Stimulated activated CD4-positive, alpha-beta T cell treated with anti-CD3 and anti-CD28 coated beads, Interleukin-4, amount 100 ng/mL, for 24 hours (primary cell): ENCODE results near the gene CUX1.
"Not testable (repeated sequence)": the region's sequence is repeated elsewhere in the genome, so short reads cannot be mapped to it uniquely, and the experiment has no call there.

Experiments
- DNase-seq: peaks from one replicate; pipeline ENCODE4 v3.0.0-alpha.2; 2020

CUX1 gene

DNA sequence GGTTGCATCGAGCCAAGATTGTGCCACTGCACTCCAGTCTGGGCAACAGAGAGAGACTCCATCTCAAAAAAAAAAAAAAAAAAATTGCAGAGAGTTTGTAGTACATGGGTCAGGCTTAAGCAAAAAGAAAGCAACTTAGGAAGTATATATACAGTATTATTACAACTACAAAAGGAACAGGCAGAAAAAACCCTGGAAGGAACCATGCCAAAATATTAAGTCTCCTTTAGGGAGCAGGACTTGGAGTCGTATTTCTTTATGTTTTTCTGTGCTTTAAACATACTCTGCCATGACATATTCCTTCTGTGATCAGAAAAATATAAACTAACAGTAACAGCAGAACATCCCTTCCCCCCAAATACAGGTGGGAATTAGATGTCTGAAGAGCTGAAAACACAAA, 144.4 kb downstream of the CUX1 start:
- no peak for DNase-seq

GRCh38 chr7:101963693-101964092, 146.3 kb downstream of the CUX1 start:
- no peak for DNase-seq

DNA sequence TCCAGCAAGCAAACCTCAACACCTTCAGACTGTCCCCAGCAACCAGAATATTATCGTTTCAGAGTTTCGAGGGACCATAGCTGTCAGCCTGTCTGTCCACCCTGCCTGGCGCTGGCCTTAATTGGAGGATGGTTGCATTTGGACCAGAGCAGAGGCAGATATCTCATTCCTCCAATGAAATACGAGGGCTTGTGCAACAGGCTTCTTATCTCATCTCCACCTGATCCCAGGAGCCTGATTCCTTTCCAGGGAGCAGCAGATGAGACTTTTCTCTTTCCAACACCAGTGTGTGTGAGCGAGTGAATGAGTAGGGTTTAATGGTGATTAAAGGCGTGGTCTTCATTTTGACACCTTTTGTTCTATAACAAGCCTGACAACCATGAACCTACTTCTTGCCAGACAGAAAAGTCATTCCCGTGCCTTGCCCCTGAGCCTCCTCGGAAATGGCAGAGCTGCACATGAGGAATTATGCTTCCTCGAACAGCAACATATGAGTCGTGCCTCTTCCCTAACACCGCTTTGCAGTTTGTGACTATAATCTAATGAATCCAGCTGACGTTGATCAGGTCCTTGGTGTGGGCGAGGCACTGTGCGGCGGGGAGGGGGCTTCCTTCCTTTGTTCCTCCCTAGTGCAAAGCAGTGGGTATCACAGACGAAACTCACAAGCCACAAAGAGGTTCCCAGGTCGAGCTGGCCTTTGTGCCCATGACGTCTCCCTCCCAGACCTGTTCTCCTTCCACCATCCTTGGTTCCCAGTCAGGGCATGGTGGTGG, 147.4 kb downstream of the CUX1 start:
- DNase-seq = no peak

GRCh38 chr7:101968720-101969466, 151.5 kb downstream of the CUX1 start:
- DNase-seq = no peak

DNA sequence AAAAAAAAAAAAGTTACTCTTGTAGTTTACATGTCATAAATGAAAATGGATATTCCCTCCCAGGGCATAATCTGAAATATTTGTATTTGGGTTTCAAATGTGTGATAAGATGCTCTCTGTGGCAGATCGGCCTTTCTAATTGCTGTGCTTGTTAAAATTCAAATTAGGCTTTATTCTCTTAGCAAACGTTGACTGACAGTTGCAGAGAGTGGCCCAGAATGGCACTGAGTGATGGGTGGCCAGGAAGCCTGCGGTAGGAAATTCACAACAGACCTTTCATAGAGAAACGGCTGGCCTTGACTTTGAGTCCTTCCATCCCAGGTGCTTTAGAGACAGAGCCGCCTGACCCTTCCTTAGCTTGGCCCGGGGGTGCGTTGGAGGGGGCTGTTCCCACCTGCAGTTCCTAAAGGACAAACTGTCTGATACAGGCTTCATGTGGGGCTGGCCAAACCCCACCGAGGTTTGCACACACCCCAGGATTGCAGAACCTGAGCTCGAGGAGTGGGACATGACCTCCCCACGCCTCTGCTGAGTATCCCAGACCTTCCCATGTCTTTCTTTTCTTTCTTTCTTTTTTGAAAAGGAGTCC, 152.7 kb downstream of the CUX1 start:
- DNase-seq = no peak

GRCh38 chr7:101970801-101971200, 153.4 kb downstream of the CUX1 start:
- DNase-seq = no peak

- DNase-seq = no peak
These were observed 154.0 kb downstream of the CUX1 start for GRCh38 chr7:101971457-101971856.

GRCh38 chr7:101972627-101973026, 155.2 kb downstream of the CUX1 start:
- DNase-seq = no peak

DNA sequence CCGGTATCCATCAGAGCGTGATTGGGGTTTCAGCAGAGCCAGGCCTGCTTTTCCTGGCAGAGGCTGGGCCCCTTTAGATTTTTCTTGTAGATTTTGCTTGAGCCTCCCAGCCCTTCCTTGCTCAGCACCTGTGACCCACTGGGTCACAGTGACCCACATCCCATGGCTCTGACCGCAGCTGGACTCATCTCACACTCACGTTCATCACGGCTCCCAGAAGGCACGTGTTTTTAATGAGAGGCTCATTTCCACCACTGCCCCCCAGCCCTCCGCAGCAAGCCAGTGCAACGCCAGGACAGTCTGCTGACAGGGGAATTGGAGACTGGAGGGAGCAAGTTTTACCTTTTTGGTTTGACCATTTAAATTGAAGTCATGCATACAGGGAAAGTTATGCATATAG, 155.7 kb downstream of the CUX1 start:
- no peak for DNase-seq

DNA sequence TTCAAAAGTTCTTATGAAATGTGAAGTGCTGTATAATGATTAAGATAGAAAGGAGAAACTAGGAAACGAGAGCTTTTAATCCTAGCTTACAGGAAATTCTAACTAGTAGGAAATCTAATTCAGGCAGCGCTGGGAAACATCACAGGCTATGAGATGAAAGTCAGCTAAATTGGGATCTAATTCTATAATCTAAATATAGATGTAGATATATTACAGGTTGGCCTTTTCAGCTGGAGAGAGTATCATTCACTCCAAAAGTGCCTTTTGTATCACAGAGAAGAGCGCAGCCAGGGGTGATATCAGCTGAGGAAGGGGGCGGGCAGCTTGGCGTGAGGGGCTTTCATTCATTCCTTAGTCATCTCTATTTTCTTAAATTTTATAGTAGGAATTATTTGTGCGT, 157.0 kb downstream of the CUX1 start:
- no peak for DNase-seq

DNA sequence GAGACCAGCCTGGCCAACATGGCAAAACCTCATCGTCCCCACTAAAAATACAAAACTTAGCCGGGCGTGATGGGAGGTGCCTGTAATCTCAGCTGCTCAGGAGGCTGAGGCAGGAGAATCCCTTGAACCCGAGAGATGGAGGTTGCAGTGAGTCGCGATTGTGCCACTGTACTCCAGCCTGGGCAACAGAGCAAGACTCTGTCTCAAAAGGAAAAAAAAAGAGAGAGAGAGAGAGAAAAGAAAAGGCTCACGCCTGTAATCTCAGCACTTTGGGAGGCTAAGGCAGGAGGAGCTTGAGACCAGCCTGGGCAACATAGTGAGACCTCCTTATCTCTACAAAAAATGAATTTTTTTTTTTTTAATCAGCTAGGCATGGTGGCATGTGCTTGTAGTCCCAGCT, 157.6 kb downstream of the CUX1 start:
- no peak for DNase-seq

GRCh38 chr7:101976411-101976810, 159.0 kb downstream of the CUX1 start:
- no peak for DNase-seq

GRCh38 chr7:101977249-101977648, 159.8 kb downstream of the CUX1 start:
- no peak for DNase-seq

GRCh38 chr7:101978683-101979082, 161.3 kb downstream of the CUX1 start:
- DNase-seq = no peak

GRCh38 chr7:101983147-101983811, 165.9 kb downstream of the CUX1 start:
- no peak for DNase-seq

DNA sequence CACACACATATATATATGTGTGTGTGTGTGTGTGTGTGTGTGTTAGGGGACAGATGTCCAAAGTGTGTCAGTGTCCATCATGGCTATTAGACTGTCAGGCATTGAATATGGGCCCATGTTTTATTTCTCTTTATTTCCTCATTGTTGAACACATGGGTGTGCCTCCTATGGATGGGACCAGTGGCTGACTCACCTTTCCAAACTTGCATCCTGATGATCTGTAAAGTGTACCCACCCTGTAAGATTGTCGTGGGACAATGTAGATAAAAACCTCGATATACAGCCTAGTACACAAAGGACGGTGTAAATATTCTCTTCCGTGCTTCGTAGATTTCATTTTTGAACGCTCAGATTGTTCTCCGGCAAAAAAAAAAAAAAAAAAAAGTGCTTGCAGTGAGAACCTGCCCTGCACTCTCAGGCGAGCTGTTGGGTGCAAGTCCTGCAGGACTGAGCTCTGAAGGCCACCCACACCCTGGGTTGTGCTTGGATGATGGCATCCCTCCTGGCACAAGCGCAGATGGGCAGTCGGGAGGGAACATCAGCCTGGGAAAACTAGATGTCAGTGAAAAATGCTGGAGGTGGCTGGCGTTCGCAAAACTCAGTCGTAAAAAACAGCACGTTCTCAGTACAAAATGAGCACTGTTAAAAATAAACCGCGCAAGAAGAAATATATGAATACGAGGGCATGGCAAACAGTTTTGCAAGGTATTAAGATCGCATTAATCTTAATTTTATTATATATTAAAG, 166.9 kb downstream of the CUX1 start:
- DNase-seq = no peak

DNA sequence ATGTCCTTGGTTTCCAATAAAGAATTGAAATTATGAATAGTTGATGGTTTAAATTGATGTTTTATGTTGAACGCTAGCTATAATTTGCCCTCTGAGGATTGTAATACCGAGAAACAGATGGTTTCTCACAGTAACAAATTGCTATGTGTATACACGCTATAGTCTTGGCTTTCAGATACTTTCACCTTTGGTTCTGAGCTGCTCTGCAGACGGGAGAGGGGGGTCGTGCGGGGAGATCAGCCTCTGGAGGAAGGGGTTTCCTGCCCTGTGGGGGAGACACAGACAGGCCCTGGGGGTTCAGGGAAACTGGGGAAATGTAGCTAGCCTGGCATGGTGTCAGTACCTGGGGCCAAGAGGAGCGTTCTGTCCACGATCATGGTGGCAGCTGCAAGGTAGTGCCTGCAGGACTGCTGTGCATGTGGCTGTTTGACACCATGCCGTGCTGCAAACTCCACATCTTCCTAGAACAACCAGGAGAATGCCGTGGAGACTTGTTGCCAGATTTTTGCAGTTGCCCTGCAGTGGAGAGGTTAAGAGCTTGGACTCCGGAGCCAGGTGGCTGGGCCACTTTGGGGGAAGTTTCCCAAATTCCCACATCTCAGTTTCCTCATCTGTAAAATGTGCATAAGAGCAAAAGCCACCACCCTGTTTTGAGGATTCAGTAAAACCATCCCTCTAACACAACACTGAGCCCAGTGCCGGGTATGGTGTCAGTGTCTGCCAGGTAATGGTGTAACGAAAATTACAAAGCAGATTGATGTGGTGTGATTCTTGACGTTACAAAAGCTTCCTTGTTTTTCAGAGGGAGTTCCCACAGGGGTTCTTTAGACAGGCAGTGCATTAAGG, 167.9 kb downstream of the CUX1 start:
- DNase-seq = no peak

- DNase-seq = no peak
These were observed 168.7 kb downstream of the CUX1 start for GRCh38 chr7:101985903-101986734.

DNA sequence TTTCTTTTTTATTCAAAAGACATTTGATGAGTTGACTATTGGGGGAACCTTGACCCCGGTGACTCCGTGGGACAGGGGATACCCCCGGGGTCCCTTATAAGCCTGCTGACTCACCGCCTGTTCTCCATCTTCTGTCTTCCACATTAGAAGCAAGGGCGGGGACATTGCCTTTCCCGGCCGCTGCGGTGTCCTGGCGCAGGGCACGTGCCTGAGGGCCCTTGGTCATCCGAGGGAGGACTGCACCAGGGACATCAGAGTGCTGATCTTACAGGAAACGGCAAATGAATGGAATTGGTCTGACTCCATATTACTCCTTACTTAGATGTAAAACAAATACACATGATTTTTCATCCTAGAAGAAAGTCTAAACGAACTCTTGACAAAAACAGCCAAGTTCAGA, 170.1 kb downstream of the CUX1 start:
- no peak for DNase-seq

DNA sequence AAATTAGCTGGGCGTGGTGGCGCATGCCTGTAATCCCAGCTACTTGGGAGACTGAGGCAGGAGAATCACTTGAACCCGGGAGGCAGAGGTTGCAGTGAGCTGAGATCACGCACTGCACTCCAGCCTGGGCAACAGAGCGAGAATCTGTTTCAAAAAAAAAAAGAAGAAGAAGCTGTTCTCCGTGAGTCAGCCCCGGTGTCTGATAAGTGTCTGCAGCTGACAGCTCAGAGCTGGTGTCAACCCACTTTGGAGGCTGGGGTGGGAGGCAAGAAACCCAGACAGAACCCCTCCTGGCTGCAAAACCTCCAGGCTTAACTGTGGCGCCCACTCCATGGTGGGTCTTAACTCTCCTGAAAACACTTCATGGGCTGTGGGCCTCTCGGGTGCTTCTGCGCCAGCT, 170.6 kb downstream of the CUX1 start:
- not testable (repeated sequence) for DNase-seq

DNA sequence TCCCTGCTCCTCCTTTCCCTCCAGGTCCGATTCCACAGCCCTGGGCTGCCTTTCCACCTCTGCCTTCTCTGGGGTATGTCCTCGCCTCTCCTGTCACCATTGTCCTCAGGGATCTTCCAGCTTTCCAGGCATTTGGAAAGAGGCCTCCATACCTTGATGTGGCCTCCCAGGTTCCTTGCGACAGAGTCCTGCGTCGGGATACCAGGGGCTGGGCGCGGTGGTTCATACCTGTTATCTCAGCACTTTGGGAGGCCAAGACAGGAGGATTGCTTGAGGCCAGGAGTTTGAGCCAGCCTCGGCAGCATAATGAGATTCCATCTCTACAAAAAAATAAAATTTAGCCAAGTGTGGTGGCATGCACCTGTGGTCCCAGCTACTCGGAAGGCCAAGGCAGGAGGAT, 171.1 kb downstream of the CUX1 start:
- no peak for DNase-seq
